ENCODE data around the gene GTF3C4.
A peak's percentile ranks its signal among the peaks of the same experiment; 100 is the strongest.

The GTF3C4 gene, protein sequence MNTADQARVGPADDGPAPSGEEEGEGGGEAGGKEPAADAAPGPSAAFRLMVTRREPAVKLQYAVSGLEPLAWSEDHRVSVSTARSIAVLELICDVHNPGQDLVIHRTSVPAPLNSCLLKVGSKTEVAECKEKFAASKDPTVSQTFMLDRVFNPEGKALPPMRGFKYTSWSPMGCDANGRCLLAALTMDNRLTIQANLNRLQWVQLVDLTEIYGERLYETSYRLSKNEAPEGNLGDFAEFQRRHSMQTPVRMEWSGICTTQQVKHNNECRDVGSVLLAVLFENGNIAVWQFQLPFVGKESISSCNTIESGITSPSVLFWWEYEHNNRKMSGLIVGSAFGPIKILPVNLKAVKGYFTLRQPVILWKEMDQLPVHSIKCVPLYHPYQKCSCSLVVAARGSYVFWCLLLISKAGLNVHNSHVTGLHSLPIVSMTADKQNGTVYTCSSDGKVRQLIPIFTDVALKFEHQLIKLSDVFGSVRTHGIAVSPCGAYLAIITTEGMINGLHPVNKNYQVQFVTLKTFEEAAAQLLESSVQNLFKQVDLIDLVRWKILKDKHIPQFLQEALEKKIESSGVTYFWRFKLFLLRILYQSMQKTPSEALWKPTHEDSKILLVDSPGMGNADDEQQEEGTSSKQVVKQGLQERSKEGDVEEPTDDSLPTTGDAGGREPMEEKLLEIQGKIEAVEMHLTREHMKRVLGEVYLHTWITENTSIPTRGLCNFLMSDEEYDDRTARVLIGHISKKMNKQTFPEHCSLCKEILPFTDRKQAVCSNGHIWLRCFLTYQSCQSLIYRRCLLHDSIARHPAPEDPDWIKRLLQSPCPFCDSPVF

DNA sequence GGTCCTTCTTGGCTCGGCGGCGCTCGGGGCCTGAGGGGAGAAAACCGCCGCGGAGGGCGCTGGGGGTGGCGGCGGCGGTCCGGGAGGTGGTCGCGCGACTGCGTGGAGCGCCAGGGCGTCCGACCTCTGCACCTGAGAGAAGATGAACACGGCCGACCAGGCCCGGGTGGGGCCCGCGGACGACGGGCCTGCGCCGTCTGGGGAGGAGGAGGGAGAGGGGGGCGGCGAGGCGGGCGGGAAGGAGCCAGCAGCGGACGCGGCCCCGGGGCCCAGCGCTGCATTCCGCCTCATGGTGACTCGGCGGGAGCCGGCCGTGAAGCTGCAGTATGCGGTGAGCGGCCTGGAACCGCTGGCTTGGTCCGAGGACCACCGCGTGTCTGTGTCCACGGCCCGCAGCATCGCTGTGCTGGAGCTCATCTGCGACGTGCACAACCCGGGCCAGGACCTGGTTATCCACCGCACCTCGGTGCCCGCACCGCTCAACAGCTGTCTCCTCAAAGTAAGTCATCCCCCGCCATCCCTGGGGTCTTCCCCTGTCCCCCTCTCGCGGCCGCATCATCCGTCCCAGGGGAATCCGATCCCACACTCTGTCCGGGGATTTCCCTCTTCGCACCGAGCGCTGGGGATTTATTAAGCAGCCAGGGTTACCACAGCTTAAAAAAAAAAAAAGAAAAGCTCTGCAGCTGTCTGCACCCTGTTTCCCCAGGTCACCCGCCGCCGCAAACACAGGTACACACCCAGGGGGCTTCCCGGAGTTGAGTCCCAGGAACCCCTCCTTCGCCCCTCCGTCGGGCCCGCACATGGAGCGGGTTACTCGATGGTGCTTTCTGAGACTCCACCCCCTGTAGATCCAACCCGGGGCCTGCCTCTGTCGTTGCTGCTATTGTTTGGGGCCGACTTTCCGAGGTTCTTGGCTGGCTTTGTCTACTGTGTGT, at the start of gene GTF3C4:
Gene GTF3C4 (plus strand): TSS at position 8 of the 935 bp plus-strand sequence. CDS start 135 bp downstream, at position 143.
- in situ Hi-C loops (cut with HindIII; ENCODE audit: low pct_ligation_motif_present, low sequenced_read_pairs), result no loop called here
- TF ChIP-seq, protein P1, sequence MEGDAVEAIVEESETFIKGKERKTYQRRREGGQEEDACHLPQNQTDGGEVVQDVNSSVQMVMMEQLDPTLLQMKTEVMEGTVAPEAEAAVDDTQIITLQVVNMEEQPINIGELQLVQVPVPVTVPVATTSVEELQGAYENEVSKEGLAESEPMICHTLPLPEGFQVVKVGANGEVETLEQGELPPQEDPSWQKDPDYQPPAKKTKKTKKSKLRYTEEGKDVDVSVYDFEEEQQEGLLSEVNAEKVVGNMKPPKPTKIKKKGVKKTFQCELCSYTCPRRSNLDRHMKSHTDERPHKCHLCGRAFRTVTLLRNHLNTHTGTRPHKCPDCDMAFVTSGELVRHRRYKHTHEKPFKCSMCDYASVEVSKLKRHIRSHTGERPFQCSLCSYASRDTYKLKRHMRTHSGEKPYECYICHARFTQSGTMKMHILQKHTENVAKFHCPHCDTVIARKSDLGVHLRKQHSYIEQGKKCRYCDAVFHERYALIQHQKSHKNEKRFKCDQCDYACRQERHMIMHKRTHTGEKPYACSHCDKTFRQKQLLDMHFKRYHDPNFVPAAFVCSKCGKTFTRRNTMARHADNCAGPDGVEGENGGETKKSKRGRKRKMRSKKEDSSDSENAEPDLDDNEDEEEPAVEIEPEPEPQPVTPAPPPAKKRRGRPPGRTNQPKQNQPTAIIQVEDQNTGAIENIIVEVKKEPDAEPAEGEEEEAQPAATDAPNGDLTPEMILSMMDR (IDR thresholded peaks at IDR 0.05; ENCODE audit: low read depth, low read length, missing control alignments), result no peak
- Histone ChIP-seq H3K36me3 (replicated peaks) (no peaks in the 10 kb centered on the region), H3K27ac (peak within 1 kb of the TSS; percentile 94), H3K4me3 (ENCODE audit: low read depth, low read length) (peak within 1 kb of the TSS; percentile 95), H3K27me3 (replicated peaks) (no peaks in the 10 kb centered on the region)
- peak; percentile 14 for DNase-seq

DNA sequence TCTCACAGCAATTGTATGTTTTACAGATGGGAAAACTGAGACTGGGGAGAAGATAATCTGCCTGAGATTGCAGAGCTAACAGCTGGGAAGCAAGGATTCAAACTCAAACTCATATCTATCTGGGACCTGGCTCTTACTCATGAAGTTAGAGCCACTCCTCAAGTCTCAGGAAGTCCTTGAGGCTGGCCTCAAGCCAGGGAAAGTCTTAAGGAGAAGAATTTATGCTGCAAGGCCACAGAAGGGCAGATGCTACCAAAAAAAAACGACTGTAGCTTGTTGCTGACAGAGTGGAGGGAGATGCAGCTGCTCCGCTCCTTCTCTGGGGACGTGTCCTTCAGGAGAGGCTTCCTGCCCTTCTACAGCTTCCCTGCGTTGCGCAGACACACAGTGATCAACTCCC, 48.1 kb upstream of the GTF3C4 start:
- in situ Hi-C loops (cut with HindIII; ENCODE audit: low pct_ligation_motif_present, low sequenced_read_pairs), result no loop called here
- DNase-seq, result peak; percentile 45
- Histone ChIP-seq H3K27me3 (replicated peaks) (no peaks in the 10 kb centered on the region), H3K27ac (no peak overlapping the region), H3K36me3 (replicated peaks) (peaks cover 22% of the 10 kb centered on the region), H3K4me3 (ENCODE audit: low read depth, low read length) (no peak overlapping the region)
- TF ChIP-seq, protein P1 (IDR thresholded peaks at IDR 0.05; ENCODE audit: low read depth, low read length, missing control alignments), result no peak

DNA sequence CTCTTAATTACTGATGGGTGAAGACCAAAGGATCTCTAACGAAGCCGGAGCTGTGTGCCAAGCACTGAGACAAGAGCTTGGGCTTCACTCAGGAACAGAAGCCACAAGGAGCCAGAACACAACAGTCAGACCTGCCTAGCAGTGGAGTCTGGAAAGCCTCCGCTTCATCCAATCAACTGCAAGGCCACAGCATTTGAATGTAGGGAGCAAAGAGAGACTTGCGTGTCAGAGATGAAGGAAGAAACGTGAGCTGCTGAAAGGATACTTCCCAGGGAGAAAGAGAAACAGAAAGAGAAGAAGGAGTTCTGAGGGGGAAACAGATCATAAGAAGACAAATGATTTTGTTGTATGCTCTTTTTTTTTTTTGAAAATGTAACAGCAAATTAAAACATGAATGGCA, 44.0 kb upstream of the GTF3C4 start:
- Histone ChIP-seq H3K4me3 (ENCODE audit: low read depth, low read length) (no peak overlapping the region), H3K36me3 (replicated peaks) (peaks cover 39% of the 10 kb centered on the region), H3K27me3 (replicated peaks) (no peaks in the 10 kb centered on the region), H3K27ac (no peak overlapping the region)
- TF ChIP-seq, protein P1 (IDR thresholded peaks at IDR 0.05; ENCODE audit: low read depth, low read length, missing control alignments), result no peak
- in situ Hi-C loops (cut with HindIII; ENCODE audit: low pct_ligation_motif_present, low sequenced_read_pairs), result no loop called here
- no peak for DNase-seq

DNA sequence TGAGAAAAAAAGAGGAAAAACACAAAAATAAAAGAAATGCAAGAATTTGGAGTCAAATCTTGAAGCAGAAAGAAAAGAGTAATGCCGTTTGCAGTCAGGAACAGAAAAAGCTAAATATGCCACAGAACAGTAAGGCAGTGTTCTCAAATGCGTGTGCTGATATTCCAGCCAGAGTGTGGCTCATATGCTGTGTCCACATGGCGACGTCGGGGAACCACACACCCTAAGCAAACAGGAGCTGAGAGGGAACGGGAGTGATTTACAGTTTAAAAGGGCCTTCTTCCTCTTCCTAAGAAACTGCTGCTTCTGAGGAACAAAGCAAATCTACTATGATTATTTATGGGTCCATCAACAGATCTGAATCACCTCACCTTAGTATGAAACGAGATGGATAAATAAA, 43.2 kb upstream of the GTF3C4 start:
- H3K27me3 ChIP-seq (replicated peaks), result no peaks in the 10 kb centered on the region
- DNase-seq, result no peak
- no peak overlapping the region for H3K27ac ChIP-seq
- peaks cover 39% of the 10 kb centered on the region for H3K36me3 ChIP-seq (replicated peaks)
- H3K4me3 ChIP-seq (ENCODE audit: low read depth, low read length), result no peak overlapping the region
- in situ Hi-C loops (cut with HindIII; ENCODE audit: low pct_ligation_motif_present, low sequenced_read_pairs), result no loop called here
- TF ChIP-seq, protein P1 (IDR thresholded peaks at IDR 0.05; ENCODE audit: low read depth, low read length, missing control alignments), result no peak

DNA sequence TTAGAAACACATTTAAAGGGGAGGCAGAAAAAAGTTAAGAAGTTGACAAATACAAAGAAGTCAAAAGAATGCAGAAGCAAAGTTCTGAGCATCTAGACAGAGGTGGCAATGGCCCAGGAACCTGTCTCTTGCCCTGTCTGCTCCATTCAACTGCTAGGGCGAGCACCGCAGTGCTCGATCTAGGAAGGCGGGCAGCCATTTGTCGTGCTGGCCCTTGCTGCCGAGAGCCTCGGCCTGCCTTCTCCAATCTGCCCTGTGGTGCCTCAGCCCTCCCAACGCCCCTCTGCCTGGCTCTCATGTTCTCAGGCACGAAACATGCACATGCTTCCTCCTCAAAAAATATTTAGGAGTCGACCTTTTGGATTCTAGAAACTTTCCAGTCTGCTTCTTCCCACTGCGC, 42.7 kb upstream of the GTF3C4 start:
- TF ChIP-seq, protein P1 (IDR thresholded peaks at IDR 0.05; ENCODE audit: low read depth, low read length, missing control alignments), result no peak
- no peaks in the 10 kb centered on the region for H3K27me3 ChIP-seq (replicated peaks)
- no peak overlapping the region for H3K4me3 ChIP-seq (ENCODE audit: low read depth, low read length)
- H3K36me3 ChIP-seq (replicated peaks), result peaks cover 36% of the 10 kb centered on the region
- in situ Hi-C loops (cut with HindIII; ENCODE audit: low pct_ligation_motif_present, low sequenced_read_pairs), result no loop called here
- DNase-seq, result no peak
- H3K27ac ChIP-seq, result no peak overlapping the region

Measured in brain microvascular endothelial cell (primary cell).